GM06990 (cell line): Measurements from ENCODE around the gene MRC2.

ENCODE experiments used
- DNase-seq: peaks from one replicate; pipeline ENCODE4 v3.0.0-alpha.2; 2011; ENCODE audit not compliant: insufficient read length; ENCODE audit errors: extremely low read depth
- H3K27me3 ChIP-seq: replicated peaks from 2 replicates; pipeline ENCODE4 v1.6.0; 2011; ENCODE audit warnings: low read length; ENCODE audit not compliant: control insufficient read depth, insufficient read depth
- H3K36me3 ChIP-seq: 2 replicates; pipeline ENCODE4 v1.5.1; 2011; ENCODE audit warnings: low read length; ENCODE audit not compliant: control insufficient read depth, insufficient read depth
- H3K4me3 ChIP-seq: replicated peaks from 2 replicates; pipeline ENCODE4 v1.5.1; 2011; ENCODE audit warnings: low read depth, mild to moderate bottlenecking, control low read depth, low read length
- TF ChIP-seq, protein P1 (sequence below): IDR thresholded peaks from 2 replicates; pipeline ENCODE4 v1.5.1; 2011; ENCODE audit warnings: low read length, control low read depth, mild to moderate bottlenecking, inconsistent platforms; ENCODE audit not compliant: insufficient read depth, poor library complexity, severe bottlenecking

Gene MRC2

DNA sequence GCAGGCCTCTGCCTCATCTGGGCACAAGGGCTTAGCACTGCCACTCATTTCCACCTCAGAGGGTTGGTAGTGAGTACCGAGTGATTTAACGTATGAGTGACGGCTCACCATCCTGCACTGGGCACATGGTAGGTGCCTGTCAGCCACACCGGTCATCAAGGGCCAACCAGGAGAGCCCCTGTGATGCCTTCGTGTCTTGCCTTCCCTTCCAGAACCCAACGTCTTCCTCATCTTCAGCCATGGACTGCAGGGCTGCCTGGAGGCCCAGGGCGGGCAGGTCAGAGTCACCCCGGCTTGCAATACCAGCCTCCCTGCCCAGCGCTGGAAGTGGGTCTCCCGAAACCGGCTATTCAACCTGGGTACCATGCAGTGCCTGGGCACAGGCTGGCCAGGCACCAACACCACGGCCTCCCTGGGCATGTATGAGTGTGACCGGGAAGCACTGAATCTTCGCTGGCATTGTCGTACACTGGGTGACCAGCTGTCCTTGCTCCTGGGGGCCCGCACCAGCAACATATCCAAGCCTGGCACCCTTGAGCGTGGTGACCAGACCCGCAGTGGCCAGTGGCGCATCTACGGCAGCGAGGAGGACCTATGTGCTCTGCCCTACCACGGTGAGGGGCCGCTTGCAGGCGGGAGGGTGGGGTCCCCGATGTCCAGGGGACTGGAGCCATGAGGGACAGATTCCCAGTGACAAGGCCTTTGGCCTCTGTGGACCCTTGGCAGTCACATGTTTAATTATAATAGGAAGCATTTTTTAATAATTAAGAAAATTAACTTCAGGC, 37.1 kb downstream of the MRC2 start:
- H3K4me3 ChIP-seq, result no peak overlapping the region
- no peak for DNase-seq
- TF ChIP-seq, protein P1, sequence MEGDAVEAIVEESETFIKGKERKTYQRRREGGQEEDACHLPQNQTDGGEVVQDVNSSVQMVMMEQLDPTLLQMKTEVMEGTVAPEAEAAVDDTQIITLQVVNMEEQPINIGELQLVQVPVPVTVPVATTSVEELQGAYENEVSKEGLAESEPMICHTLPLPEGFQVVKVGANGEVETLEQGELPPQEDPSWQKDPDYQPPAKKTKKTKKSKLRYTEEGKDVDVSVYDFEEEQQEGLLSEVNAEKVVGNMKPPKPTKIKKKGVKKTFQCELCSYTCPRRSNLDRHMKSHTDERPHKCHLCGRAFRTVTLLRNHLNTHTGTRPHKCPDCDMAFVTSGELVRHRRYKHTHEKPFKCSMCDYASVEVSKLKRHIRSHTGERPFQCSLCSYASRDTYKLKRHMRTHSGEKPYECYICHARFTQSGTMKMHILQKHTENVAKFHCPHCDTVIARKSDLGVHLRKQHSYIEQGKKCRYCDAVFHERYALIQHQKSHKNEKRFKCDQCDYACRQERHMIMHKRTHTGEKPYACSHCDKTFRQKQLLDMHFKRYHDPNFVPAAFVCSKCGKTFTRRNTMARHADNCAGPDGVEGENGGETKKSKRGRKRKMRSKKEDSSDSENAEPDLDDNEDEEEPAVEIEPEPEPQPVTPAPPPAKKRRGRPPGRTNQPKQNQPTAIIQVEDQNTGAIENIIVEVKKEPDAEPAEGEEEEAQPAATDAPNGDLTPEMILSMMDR, result no peak
- no peaks in the 10 kb centered on the region for H3K36me3 ChIP-seq
- no peaks in the 10 kb centered on the region for H3K27me3 ChIP-seq

DNA sequence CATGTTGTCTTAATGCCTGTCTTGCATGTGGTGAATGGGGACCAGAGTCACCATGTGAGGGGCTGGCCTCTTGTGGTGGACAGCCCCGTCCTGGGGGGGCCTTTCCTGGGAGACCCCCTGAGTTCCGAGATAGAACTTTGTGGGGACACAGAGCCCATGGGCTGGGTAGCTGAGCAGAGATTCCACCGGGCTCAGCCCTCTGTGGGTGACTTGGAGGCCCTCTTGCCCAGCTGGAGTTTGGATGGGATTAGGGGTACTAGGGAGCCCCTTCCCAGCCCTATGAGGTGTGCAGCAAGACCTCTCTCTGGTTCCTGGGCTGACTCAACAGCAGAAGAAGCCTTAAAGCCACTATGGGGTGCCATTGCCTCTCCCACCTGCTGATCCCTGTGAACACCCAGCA, 38.1 kb downstream of the MRC2 start:
- Histone ChIP-seq H3K36me3 (no peaks in the 10 kb centered on the region), H3K27me3 (no peaks in the 10 kb centered on the region), H3K4me3 (no peak overlapping the region)
- DNase-seq, result no peak
- TF ChIP-seq, protein P1, result no peak

DNA sequence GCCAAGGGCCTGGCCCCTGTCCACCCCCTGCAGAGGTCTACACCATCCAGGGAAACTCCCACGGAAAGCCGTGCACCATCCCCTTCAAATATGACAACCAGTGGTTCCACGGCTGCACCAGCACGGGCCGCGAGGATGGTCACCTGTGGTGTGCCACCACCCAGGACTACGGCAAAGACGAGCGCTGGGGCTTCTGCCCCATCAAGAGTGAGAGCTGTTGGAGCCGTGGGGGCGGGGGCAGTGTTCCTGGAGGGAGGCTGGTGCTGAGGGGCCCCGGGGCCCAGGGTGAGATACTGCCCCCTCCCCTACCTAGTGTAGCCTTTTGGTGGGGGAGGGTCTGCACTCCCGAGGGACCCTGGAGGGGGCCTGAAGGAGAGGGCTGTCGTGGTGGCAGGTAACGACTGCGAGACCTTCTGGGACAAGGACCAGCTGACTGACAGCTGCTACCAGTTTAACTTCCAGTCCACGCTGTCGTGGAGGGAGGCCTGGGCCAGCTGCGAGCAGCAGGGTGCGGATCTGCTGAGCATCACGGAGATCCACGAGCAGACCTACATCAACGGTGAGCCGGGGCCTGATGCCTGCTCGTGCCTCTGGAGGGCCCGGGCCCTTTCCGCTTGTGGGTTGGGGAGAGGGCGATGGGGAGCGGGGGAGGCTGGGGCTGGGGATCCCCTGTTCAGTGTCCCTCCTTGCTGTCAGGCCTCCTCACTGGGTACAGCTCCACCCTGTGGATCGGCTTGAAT, 38.8 kb downstream of the MRC2 start:
- no peak for DNase-seq
- no peaks in the 10 kb centered on the region for H3K27me3 ChIP-seq
- TF ChIP-seq, protein P1, result no peak
- H3K4me3 ChIP-seq, result no peak overlapping the region
- H3K36me3 ChIP-seq, result no peaks in the 10 kb centered on the region

DNA sequence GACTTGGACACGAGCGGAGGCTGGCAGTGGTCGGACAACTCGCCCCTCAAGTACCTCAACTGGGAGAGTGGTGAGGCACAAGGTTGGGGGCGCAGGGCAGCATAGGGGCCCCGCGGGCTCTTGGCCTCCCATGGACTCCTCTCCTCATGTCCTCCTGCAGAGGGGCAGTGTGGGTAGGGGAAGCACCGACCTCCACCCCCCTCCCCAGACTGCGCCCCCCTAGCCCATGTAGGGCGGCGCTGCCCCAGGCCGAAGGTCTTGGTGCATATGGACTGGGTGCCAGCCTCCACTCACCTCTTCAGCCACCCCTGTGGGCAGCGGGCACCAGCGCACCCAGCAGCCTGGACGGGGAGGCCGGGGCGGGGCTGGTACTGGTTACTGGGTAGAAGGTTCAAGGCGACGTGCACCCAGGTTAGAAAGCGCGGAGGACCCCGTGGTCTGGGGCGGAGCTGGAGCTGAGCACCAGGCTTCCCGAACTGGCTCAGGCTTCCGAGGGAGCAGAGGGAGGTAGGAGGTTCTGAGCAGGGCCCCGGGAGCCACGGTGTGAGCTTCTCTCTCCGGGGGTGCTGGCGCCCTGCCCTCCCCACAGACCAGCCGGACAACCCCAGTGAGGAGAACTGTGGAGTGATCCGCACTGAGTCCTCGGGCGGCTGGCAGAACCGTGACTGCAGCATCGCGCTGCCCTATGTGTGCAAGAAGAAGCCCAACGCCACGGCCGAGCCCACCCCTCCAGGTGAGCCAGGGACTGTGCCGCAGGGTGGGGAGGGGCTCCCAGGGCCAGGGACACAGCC, 39.5 kb downstream of the MRC2 start:
- TF ChIP-seq, protein P1, result no peak
- Histone ChIP-seq H3K36me3 (no peaks in the 10 kb centered on the region), H3K4me3 (no peak overlapping the region), H3K27me3 (no peaks in the 10 kb centered on the region)
- no peak for DNase-seq

DNA sequence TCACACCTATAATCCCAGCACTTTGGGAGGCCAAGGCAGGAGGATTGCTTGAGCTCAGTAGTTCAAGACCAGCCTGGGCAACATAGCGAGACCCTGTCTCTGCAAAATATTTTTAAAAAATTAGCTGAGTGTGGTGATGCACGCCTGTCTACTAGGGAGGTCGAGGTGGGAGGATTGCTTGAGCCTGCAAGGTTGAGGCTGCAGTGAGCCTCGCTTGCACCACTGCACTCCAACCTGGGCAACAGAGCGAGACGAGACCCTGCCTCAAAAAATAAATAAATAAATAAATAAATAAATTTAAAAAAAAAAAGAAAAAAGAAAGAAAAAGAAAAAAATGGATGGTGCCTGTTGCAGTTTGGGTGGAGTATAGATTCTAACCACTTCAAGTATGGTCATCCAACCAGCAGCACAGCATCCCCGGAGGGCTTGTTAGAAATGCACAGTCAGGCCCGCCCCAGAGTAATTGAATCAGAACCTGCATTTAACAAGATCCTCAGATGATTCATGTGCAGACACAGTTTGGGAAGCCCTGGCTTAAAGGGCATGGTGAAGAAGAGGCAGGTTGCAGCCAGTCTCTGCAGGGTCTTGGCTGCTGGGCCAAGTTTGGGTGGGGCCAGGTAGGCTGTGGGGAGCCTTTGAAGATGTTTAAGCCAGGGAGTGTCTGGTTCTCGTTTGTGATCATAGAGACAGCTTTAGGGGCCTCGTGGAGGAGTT, 40.8 kb downstream of the MRC2 start:
- TF ChIP-seq, protein P1, result no peak
- no peak overlapping the region for H3K4me3 ChIP-seq
- no peaks in the 10 kb centered on the region for H3K27me3 ChIP-seq
- no peaks in the 10 kb centered on the region for H3K36me3 ChIP-seq
- no peak for DNase-seq
